ENCODE data around the gene LRP1.

LRP1 gene

GRCh38 chr12:57254506-57255280 is 126.4 kb downstream of the LRP1 start:
- no peak for DNase-seq (ENCODE audit: low read depth, low spot score)

- DNase-seq (ENCODE audit: low read depth, low spot score): no peak
Measured at GRCh38 chr12:57255916-57256315, 127.6 kb downstream of the LRP1 start.

- no peak for DNase-seq (ENCODE audit: low read depth, low spot score)
Measured at GRCh38 chr12:57258977-57259970, 131.0 kb downstream of the LRP1 start.

GRCh38 chr12:57260366-57260765 is 132.1 kb downstream of the LRP1 start:
- no peak for DNase-seq (ENCODE audit: low read depth, low spot score)

DNA sequence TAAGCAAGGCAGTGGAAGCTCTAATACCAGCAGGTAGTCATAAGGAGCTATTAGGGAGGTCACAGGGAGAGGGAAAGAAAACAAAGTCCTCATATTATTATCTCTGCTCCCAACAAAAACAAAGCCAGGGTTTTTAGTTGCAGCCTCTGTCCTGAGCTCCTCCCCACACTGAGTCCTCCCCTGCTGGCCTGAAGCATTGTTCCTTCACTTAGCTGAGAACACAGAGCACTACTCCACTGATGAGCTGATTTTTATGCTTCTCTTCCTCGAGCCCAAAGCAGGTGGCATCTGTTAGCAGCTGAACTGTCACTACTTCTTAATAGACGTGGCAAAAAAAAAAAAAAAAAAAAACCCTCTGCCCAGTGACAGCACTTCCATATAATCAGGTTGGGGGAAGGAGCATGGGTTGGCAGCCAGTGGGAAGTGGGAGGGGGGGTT is 133.2 kb downstream of the LRP1 start:
- no peak for DNase-seq (ENCODE audit: low read depth, low spot score)

GRCh38 chr12:57262126-57262822 is 134.0 kb downstream of the LRP1 start:
- DNase-seq (ENCODE audit: low read depth, low spot score): no peak

Data from iPS DF 19.7 (cell line).